Vagina (tissue), 2 donors: ENCODE results near the gene TMC3. TPM values are rescaled to one million over a fixed set of nuclear protein-coding genes. Genes with fewer than 3 reads are reported as not detected.

Source experiments
- DNase-seq, 2 donors: peaks; one replicate each; pipeline ENCODE4 v3.0.0-alpha.2; 2017; ENCODE audit errors: extremely low spot score in 2 of 2
- H3K27ac ChIP-seq: fragments of 200-600 bp; sonication (generic); one replicate; pipeline ENCODE4 v1.5.1; 2019
- H3K27me3 ChIP-seq: fragments of 200-600 bp; sonication (generic); one replicate; pipeline ENCODE4 v1.5.1; 2019
- H3K36me3 ChIP-seq, 2 donors: fragments of 200-600 bp; sonication (generic); one replicate each; pipeline ENCODE4 v1.5.1; 2017 to 2019
- H3K4me1 ChIP-seq: fragments of 200-600 bp; sonication (generic); one replicate; pipeline ENCODE4 v1.5.1; 2019
- H3K4me3 ChIP-seq, 2 donors: fragments of 200-600 bp; sonication (generic); 1 replicate in 1 of 2; 2 replicates in 1 of 2; pipeline ENCODE4 v1.5.1; 2016 to 2019
- H3K9me3 ChIP-seq: fragments of 200-600 bp; sonication (generic); one replicate; pipeline ENCODE4 v1.5.1; 2019
- CTCF ChIP-seq, 3 experiments: fragments of 450-650 bp in 2 of 3; fragments of 200-600 bp in 1 of 3; sonication (generic) in 1 of 3; IDR thresholded peaks; one replicate each; pipeline ENCODE4 v1.5.1; 2017 to 2019; ENCODE audit warnings: antibody characterized with exemption in 3 of 3, mild to moderate bottlenecking in 2 of 3, moderate library complexity in 2 of 3
- POLR2A ChIP-seq, 2 donors: fragments of 450-650 bp; IDR thresholded peaks; one replicate each; pipeline ENCODE4 v1.6.1; 2017; ENCODE audit warnings: antibody characterized with exemption in 2 of 2, mild to moderate bottlenecking in 2 of 2, moderate library complexity in 2 of 2
- POLR2AphosphoS5 ChIP-seq, 2 donors: sonication (generic); formaldehyde crosslinking; IDR thresholded peaks; one replicate each; pipeline ENCODE4 v1.9.0; 2017; ENCODE audit warnings: antibody characterized with exemption in 2 of 2, mild to moderate bottlenecking in 2 of 2, low read depth in 1 of 2; ENCODE audit not compliant: insufficient read depth in 1 of 2
- intact Hi-C: fragments of 100-400 bp; cut with DNase I; formaldehyde crosslinking; loops from one replicate; pipeline ENCODE4 v1.15.1; 2023
- total RNA-seq: library from RNA; depleted of rRNA; stranded (reverse); fragments of >200 nt; gene quantifications from one replicate; pipeline ENCODE4 v1.2.3, GENCODE V29; 2016

Gene TMC3
- total RNA-seq, 1 donor from 2014 or later: 2.7 TPM

GRCh38 chr15:81297603-81298575, 76.1 kb downstream of the TMC3 start:
- H3K4me1 ChIP-seq: peaks cover 53% of the 10 kb centered on the region
- peak overlapping the region; percentile 2 to 32 for H3K4me3 ChIP-seq
- H3K36me3 ChIP-seq: peaks cover 0 to 21% of the 10 kb centered on the region in 2 donors
- H3K9me3 ChIP-seq: no peaks in the 10 kb centered on the region
- no peak for TF ChIP-seq CTCF (IDR thresholded peaks at IDR 0.05)
- TF ChIP-seq POLR2AphosphoS5 (IDR thresholded peaks at IDR 0.05; ENCODE audit: insufficient read depth in 1 of 2, low read depth in 1 of 2): no peak
- no peak for TF ChIP-seq POLR2A (IDR thresholded peaks at IDR 0.05)
- intact Hi-C loops: no loop called here
- H3K27ac ChIP-seq: peak overlapping the region; percentile 53
- no peak for DNase-seq
- no peaks in the 10 kb centered on the region for H3K27me3 ChIP-seq

GRCh38 chr15:81297147-81297572, 76.9 kb downstream of the TMC3 start:
- TF ChIP-seq CTCF (IDR thresholded peaks at IDR 0.05): no peak
- no peak for TF ChIP-seq POLR2AphosphoS5 (IDR thresholded peaks at IDR 0.05; ENCODE audit: insufficient read depth in 1 of 2, low read depth in 1 of 2)
- TF ChIP-seq POLR2A (IDR thresholded peaks at IDR 0.05): no peak
- H3K9me3 ChIP-seq: no peaks in the 10 kb centered on the region
- DNase-seq: no peak
- intact Hi-C loops: no loop called here
- peak overlapping the region; percentile 53 for H3K27ac ChIP-seq
- no peaks in the 10 kb centered on the region for H3K27me3 ChIP-seq
- H3K4me3 ChIP-seq: peak overlapping the region; percentile 2 to 32
- peaks cover 0 to 22% of the 10 kb centered on the region in 2 donors for H3K36me3 ChIP-seq
- H3K4me1 ChIP-seq: peaks cover 57% of the 10 kb centered on the region

DNA sequence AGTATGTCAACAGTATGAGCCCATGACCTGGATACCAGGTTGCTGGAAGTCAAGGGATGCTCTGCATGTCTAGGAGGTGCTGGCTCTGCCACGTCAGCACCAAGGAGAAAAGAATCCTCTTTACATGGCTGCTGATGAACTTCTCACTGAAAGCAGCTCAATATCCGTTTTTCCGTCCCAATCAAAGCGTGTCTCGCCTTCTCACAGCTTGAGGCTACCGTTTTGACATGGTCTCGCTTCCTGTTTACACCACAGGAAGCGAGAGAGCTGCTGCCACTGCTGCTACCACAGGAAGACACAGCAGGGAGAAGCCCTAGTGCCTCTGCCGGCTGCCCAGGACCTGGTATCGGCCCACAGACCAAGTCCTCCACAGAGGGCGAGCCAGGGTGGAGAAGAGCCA, 77.3 kb downstream of the TMC3 start:
- Histone ChIP-seq H3K27me3 (no peaks in the 10 kb centered on the region), H3K4me3 (peak overlapping the region; percentile 2 to 32), H3K9me3 (no peaks in the 10 kb centered on the region), H3K4me1 (peaks cover 57% of the 10 kb centered on the region), H3K27ac (peak overlapping the region; percentile 53), H3K36me3 (peaks cover 0 to 21% of the 10 kb centered on the region in 2 donors)
- intact Hi-C loops: no loop called here
- TF ChIP-seq CTCF (IDR thresholded peaks at IDR 0.05) (no peak), POLR2AphosphoS5 (IDR thresholded peaks at IDR 0.05; ENCODE audit: insufficient read depth in 1 of 2, low read depth in 1 of 2) (peak in 1 of 2 donors; percentile 60), POLR2A (IDR thresholded peaks at IDR 0.05) (peak in 1 of 2 donors; percentile 22)
- DNase-seq: no peak

DNA sequence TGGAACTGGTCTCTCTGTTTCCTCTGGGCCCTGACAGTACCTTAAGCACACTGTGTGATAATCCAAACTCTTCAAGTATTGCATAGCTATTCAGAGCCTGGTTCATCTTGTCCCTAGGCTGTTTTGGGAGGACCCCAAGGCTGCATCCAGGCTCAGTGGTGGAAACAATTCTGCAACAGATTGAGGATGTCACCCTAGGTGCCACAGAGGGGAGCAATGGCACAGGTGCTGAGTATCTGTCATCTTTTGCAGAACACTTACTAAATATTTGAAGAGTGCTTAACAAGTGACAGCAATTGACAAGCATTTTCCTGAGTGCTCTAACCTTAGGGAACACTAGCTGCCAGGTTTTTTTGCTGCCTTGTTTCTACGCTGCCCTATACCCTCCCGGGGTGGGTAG, 77.8 kb downstream of the TMC3 start:
- Histone ChIP-seq H3K4me1 (peaks cover 52% of the 10 kb centered on the region), H3K36me3 (peaks cover 0 to 16% of the 10 kb centered on the region in 2 donors), H3K27me3 (no peaks in the 10 kb centered on the region), H3K4me3 (no peak overlapping the region), H3K9me3 (no peaks in the 10 kb centered on the region), H3K27ac (peak overlapping the region; percentile 53)
- TF ChIP-seq POLR2AphosphoS5 (IDR thresholded peaks at IDR 0.05; ENCODE audit: insufficient read depth in 1 of 2, low read depth in 1 of 2) (no peak), POLR2A (IDR thresholded peaks at IDR 0.05) (no peak), CTCF (IDR thresholded peaks at IDR 0.05) (no peak)
- DNase-seq: no peak
- intact Hi-C loops: no loop called here
